Activated T-helper 1 cell treated with anti-CD3 and anti-CD28 coated beads, Interleukin-12 subunit alpha, Interleukin-12 subunit beta, Interleukin-2, Interleukin-4 antibody, amounts not matched to agents 30 ng/mL and 10 ng/mL and 1 ng/mL, durations not matched to agents 14 hours and 24 hours and 36 hours (primary cell): ENCODE results near the gene GUCD1. TPM values are rescaled to one million over a fixed set of nuclear protein-coding genes. Genes with fewer than 3 reads are reported as not detected.
"Not testable (repeated sequence)": the region's sequence is repeated elsewhere in the genome, so short reads cannot be mapped to it uniquely, and the experiment has no call there.

Experiments used
- DNase-seq: peaks from one replicate; pipeline ENCODE4 v3.0.0; 2021; ENCODE audit warnings: low spot score
- H3K27ac Mint-ChIP-seq: one replicate; pipeline ENCODE4 v1.8.0; 2021; ENCODE audit warnings: mild to moderate bottlenecking, mixed read lengths
- H3K27me3 Mint-ChIP-seq: one replicate; pipeline ENCODE4 v1.8.0; 2022; ENCODE audit warnings: mild to moderate bottlenecking, moderate library complexity, mixed read lengths; ENCODE audit not compliant: insufficient read depth
- H3K36me3 Mint-ChIP-seq: one replicate; pipeline ENCODE4 v1.8.0; 2021; ENCODE audit warnings: low read depth, mixed read lengths
- H3K4me1 Mint-ChIP-seq: one replicate; pipeline ENCODE4 v1.8.0; 2021; ENCODE audit warnings: low read depth, mixed read lengths
- H3K4me3 Mint-ChIP-seq: one replicate; pipeline ENCODE4 v1.8.0; 2021; ENCODE audit warnings: mild to moderate bottlenecking, moderate library complexity, mixed read lengths
- H3K9me3 Mint-ChIP-seq: one replicate; pipeline ENCODE4 v1.8.0; 2021; ENCODE audit warnings: mixed read lengths
- intact Hi-C: fragments of 100-400 bp; cut with micrococcal nuclease; formaldehyde crosslinking; loops from one replicate; pipeline ENCODE4 v1.15.1; 2024
- total RNA-seq: library from RNA; stranded (reverse); gene quantifications from 2 replicates; pipeline ENCODE4 v1.2.3, GENCODE V29; 2022

The GUCD1 gene
- total RNA-seq, result 117 and 123 TPM in 2 replicates

- Mint-ChIP-seq H3K4me1 (peaks cover 60% of the 10 kb centered on the region), H3K27me3 (no peaks in the 10 kb centered on the region), H3K36me3 (peaks cover 38% of the 10 kb centered on the region), H3K9me3 (no peaks in the 10 kb centered on the region), H3K4me3 (peak within 1 kb of the TSS; percentile 98), H3K27ac (peak within 1 kb of the TSS; percentile 97)
- DNase-seq, result peak; percentile 25
- intact Hi-C loops, result loop anchor here (1.0 to 10.0 kb wide), 10 partner anchors 29 to 838 kb away; partner anchors contain the start of genes DERL3 and MIF
Observed at GRCh38 chr22:24554313-24555164, at the start of gene GUCD1. TSS of gene GUCD1 (minus strand) at chr22:24555138. CDS start at chr22:24554991, 147 bp downstream.

GRCh38 chr22:24603770-24604629 lies 49.1 kb upstream of the GUCD1 start:
- H3K27ac Mint-ChIP-seq, result peak overlapping the region; percentile 77
- DNase-seq, H3K36me3 Mint-ChIP-seq, H3K27me3 Mint-ChIP-seq, H3K9me3 Mint-ChIP-seq, intact Hi-C loops: not testable (repeated sequence)
- H3K4me1 Mint-ChIP-seq, result peaks cover 45% of the 10 kb centered on the region
- H3K4me3 Mint-ChIP-seq, result peak overlapping the region; percentile 58

GRCh38 chr22:24602847-24603769 lies 48.2 kb upstream of the GUCD1 start, which contains the start of gene GGT1:
TSS of gene GGT1 (plus strand) at chr22:24603193. CDS start at chr22:24611082, 7,889 bp downstream.
- Mint-ChIP-seq H3K4me3 (peak within 1 kb of the TSS; percentile 58), H3K4me1 (peaks cover 43% of the 10 kb centered on the region), H3K27ac (peak within 1 kb of the TSS; percentile 77)
- H3K36me3 Mint-ChIP-seq, H3K27me3 Mint-ChIP-seq, H3K9me3 Mint-ChIP-seq, DNase-seq, intact Hi-C loops: not testable (repeated sequence)

- DNase-seq, H3K27me3 Mint-ChIP-seq, H3K36me3 Mint-ChIP-seq, H3K27ac Mint-ChIP-seq, H3K4me3 Mint-ChIP-seq, intact Hi-C loops, H3K9me3 Mint-ChIP-seq: not testable (repeated sequence)
- peaks cover 34% of the 10 kb centered on the region for H3K4me1 Mint-ChIP-seq
Observed at GRCh38 chr22:24602105-24602749, 47.3 kb upstream of the GUCD1 start.

- no peak for DNase-seq
- Mint-ChIP-seq H3K4me3 (no peak overlapping the region), H3K4me1 (peaks cover 33% of the 10 kb centered on the region), H3K36me3 (no peaks in the 10 kb centered on the region), H3K27me3 (no peaks in the 10 kb centered on the region), H3K27ac (no peak overlapping the region), H3K9me3 (no peaks in the 10 kb centered on the region)
- intact Hi-C loops, result no loop called here
Observed at GRCh38 chr22:24601217-24602104, 46.5 kb upstream of the GUCD1 start.

GRCh38 chr22:24599958-24600715 lies 45.2 kb upstream of the GUCD1 start:
- H3K27me3 Mint-ChIP-seq, intact Hi-C loops, DNase-seq, H3K9me3 Mint-ChIP-seq, H3K36me3 Mint-ChIP-seq, H3K4me3 Mint-ChIP-seq, H3K27ac Mint-ChIP-seq: not testable (repeated sequence)
- H3K4me1 Mint-ChIP-seq, result peaks cover 33% of the 10 kb centered on the region

- no peak overlapping the region for H3K27ac Mint-ChIP-seq
- no peaks in the 10 kb centered on the region for H3K36me3 Mint-ChIP-seq
- no peak overlapping the region for H3K4me3 Mint-ChIP-seq
- DNase-seq, result no peak
- no peaks in the 10 kb centered on the region for H3K9me3 Mint-ChIP-seq
- peaks cover 30% of the 10 kb centered on the region for H3K4me1 Mint-ChIP-seq
- H3K27me3 Mint-ChIP-seq, result peaks cover under 1% of the 10 kb centered on the region
- intact Hi-C loops, result no loop called here
Observed at GRCh38 chr22:24599514-24599913, 44.6 kb upstream of the GUCD1 start.

GRCh38 chr22:24597076-24597475 lies 42.1 kb upstream of the GUCD1 start:
- DNase-seq, H3K36me3 Mint-ChIP-seq, H3K9me3 Mint-ChIP-seq, intact Hi-C loops, H3K27me3 Mint-ChIP-seq, H3K4me3 Mint-ChIP-seq, H3K27ac Mint-ChIP-seq: not testable (repeated sequence)
- peaks cover 15% of the 10 kb centered on the region for H3K4me1 Mint-ChIP-seq

- intact Hi-C loops, result no loop called here
- Mint-ChIP-seq H3K27ac (no peak overlapping the region), H3K27me3 (peaks cover 6% of the 10 kb centered on the region), H3K36me3 (no peaks in the 10 kb centered on the region), H3K4me1 (peaks cover 7% of the 10 kb centered on the region), H3K9me3 (no peaks in the 10 kb centered on the region), H3K4me3 (no peak overlapping the region)
- DNase-seq, result no peak
Observed at GRCh38 chr22:24595863-24596262, 40.9 kb upstream of the GUCD1 start.

GRCh38 chr22:24595228-24595627 lies 40.3 kb upstream of the GUCD1 start:
- Mint-ChIP-seq H3K9me3 (no peaks in the 10 kb centered on the region), H3K27ac (no peak overlapping the region), H3K36me3 (no peaks in the 10 kb centered on the region), H3K4me1 (peaks cover 4% of the 10 kb centered on the region), H3K4me3 (no peak overlapping the region), H3K27me3 (peaks cover 6% of the 10 kb centered on the region)
- DNase-seq, result no peak
- intact Hi-C loops, result no loop called here
